HepG2 (cell line): ENCODE data around the gene ADI1. TPM values are rescaled to one million over a fixed set of nuclear protein-coding genes. Genes with fewer than 3 reads are reported as not detected.

Source experiments
- ESRRA ChIP-seq: sonication (generic); formaldehyde crosslinking; IDR thresholded peaks from 2 replicates; pipeline ENCODE4 v1.5.1; 2020; ENCODE audit warnings: mild to moderate bottlenecking, low read depth, missing genetic modification reagents
- GFI1 ChIP-seq: sonication (generic); formaldehyde crosslinking; IDR thresholded peaks from 2 replicates; pipeline ENCODE4 v1.5.0; 2020; ENCODE audit warnings: missing genetic modification reagents, mild to moderate bottlenecking, borderline replicate concordance
- IKZF4 ChIP-seq: sonication (generic); formaldehyde crosslinking; IDR thresholded peaks from 2 replicates; pipeline ENCODE4 v1.5.1; 2020; ENCODE audit warnings: borderline replicate concordance, mild to moderate bottlenecking, low read depth, missing genetic modification reagents; ENCODE audit errors: not compliant biosample characterization
- RBFOX2 ChIP-seq: fragments of 200-400 bp; formaldehyde crosslinking; IDR thresholded peaks from 2 replicates; pipeline ENCODE4 v1.6.1; 2017; ENCODE audit warnings: low read depth, mild to moderate bottlenecking, low read length
- ZFP1 ChIP-seq: IDR thresholded peaks from 2 replicates; pipeline ENCODE4 v1.6.1; 2016
- ZNF20 ChIP-seq: sonication (generic); formaldehyde crosslinking; IDR thresholded peaks from 2 replicates; pipeline ENCODE4 v1.4.0; 2020; ENCODE audit warnings: mild to moderate bottlenecking, moderate library complexity, missing genetic modification reagents
- ZNF24 ChIP-seq: fragments of 450-650 bp; IDR thresholded peaks from 2 replicates; pipeline ENCODE4 v1.6.1; 2017; ENCODE audit warnings: antibody characterized with exemption, mild to moderate bottlenecking
- ZNF383 ChIP-seq: sonication (generic); formaldehyde crosslinking; IDR thresholded peaks from 2 replicates; pipeline ENCODE4 v1.4.0; 2020; ENCODE audit warnings: missing genetic modification reagents, mild to moderate bottlenecking, borderline replicate concordance
- ZNF468 ChIP-seq: sonication (generic); formaldehyde crosslinking; IDR thresholded peaks from 2 replicates; pipeline ENCODE4 v1.8.0; 2022; ENCODE audit warnings: mild to moderate bottlenecking, moderate library complexity, missing genetic modification reagents
- ZNF569 ChIP-seq: sonication (generic); formaldehyde crosslinking; IDR thresholded peaks from 2 replicates; pipeline ENCODE4 v1.5.0; 2020; ENCODE audit warnings: mild to moderate bottlenecking, missing genetic modification reagents, moderate library complexity, borderline replicate concordance
- polyA plus RNA-seq, 8 experiments: library from polyadenylated mRNA; depleted of rRNA in 3 of 8; stranded (reverse) in 7 of 8; unstranded in 1 of 8; fragments of >200 nt; fragmentation: Illumina TruSeq in 4 of 8; extraction: Trizol in 4 of 8; gene quantifications; 2 replicates each; pipeline versions ENCODE4 v1.2.1 to v1.2.3, GENCODE V29; 2011 to 2016; ENCODE audit warnings: low read depth in 4 of 8, missing spikeins in 1 of 8, mixed read lengths in 1 of 8; ENCODE audit not compliant: insufficient read depth in 1 of 8
- total RNA-seq, 5 experiments: library from RNA; depleted of rRNA; stranded (reverse); fragments of >200 nt; fragmentation: Illumina TruSeq; extraction: Trizol; gene quantifications; 2 replicates each; pipeline ENCODE4 v1.2.3, GENCODE V29; 2016; ENCODE audit warnings: low read depth in 1 of 5
- TF ChIP-seq, protein P1 (sequence below): sonication (generic); formaldehyde crosslinking; IDR thresholded peaks from 2 replicates; pipeline ENCODE4 v1.8.0; 2022; ENCODE audit warnings: missing genetic modification reagents, mild to moderate bottlenecking, borderline replicate concordance
- TF ChIP-seq, protein P2 (sequence below): sonication (generic); formaldehyde crosslinking; IDR thresholded peaks from 2 replicates; pipeline ENCODE4 v1.8.1; 2023; ENCODE audit warnings: mild to moderate bottlenecking, missing genetic modification reagents
- TF ChIP-seq, protein P3 (sequence below): IDR thresholded peaks from 2 replicates; pipeline ENCODE4 v1.6.1; 2016; ENCODE audit warnings: missing genetic modification reagents, missing compliant biosample characterization
- TF ChIP-seq, protein P4 (sequence below): sonication (generic); formaldehyde crosslinking; IDR thresholded peaks from 2 replicates; pipeline ENCODE4 v1.5.0; 2020; ENCODE audit warnings: mild to moderate bottlenecking, missing genetic modification reagents, borderline replicate concordance

ADI1 gene
- total and polyA plus RNA-seq, 2 of the 13 experiments (the other 11 are each of a cell fraction or from before 2014, with no cell fraction given), result 28.7 to 123 TPM

DNA sequence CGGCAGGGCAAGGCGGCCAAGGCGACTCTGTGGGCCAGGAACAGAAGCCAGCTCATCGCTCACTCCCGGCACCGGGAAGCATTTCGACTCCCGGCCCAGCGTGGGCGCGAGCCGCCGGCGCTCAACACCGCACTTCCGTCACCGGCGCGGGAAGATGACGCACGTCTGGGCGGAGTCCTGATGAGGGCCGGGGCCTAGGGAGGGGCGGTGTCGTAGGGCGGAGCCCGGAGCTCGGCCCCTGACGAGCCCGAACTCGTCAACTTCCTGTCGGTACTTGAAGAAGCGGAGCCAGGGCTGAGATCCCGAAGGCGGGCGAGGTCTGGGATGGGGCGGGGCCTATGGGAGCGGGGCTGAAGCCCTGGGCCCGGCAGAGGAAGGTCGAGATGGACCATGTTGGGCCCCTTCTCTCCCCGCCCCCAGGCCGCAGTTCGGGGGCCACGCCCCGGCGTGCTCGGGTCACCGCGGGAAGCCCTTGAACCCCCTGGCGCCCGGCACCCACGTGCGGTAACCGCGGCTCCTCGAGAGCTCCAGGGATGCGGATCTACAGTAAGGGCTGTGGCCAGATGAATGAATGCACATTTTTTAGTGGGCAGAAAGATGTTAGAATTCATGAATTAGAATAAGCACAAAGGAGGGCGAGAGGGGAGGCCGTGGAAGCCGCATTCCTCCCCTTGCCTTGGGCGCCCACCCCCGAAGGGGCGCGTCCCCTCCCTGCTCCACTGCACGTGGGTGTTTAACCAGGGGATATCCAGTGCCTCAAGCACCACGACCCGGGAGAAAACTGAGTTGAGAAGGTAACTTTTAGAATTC is 39.1 kb upstream of the ADI1 start, which contains the start of gene RNASEH1 (continued):
- TF ChIP-seq ZNF468 (0 out of 2 replicates have a peak, but pooled peaks have one; percentile 43), IKZF4 (CRISPR knock-in tag) (peak; percentile 85), ZNF24 (peak; percentile 79; the same call in 1 of the 2 replicates), ZNF569 (CRISPR knock-in tag) (peak; percentile 74; the same call in 1 of the 2 replicates), ZNF383 (0 out of 2 replicates have a peak, but pooled peaks have one; percentile 27), ZFP1 (CRISPR knock-in tag) (peak; percentile 81; the same call in 1 of the 2 replicates), ESRRA (peak; percentile 95), RBFOX2 (peak; percentile 99), ZNF20 (no peak), GFI1 (CRISPR knock-in tag) (peak; percentile 85)
- TF ChIP-seq, protein P1, sequence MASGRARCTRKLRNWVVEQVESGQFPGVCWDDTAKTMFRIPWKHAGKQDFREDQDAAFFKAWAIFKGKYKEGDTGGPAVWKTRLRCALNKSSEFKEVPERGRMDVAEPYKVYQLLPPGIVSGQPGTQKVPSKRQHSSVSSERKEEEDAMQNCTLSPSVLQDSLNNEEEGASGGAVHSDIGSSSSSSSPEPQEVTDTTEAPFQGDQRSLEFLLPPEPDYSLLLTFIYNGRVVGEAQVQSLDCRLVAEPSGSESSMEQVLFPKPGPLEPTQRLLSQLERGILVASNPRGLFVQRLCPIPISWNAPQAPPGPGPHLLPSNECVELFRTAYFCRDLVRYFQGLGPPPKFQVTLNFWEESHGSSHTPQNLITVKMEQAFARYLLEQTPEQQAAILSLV, result peak; percentile 9; the same call in 1 of the 2 replicates
- TF ChIP-seq, protein P2, sequence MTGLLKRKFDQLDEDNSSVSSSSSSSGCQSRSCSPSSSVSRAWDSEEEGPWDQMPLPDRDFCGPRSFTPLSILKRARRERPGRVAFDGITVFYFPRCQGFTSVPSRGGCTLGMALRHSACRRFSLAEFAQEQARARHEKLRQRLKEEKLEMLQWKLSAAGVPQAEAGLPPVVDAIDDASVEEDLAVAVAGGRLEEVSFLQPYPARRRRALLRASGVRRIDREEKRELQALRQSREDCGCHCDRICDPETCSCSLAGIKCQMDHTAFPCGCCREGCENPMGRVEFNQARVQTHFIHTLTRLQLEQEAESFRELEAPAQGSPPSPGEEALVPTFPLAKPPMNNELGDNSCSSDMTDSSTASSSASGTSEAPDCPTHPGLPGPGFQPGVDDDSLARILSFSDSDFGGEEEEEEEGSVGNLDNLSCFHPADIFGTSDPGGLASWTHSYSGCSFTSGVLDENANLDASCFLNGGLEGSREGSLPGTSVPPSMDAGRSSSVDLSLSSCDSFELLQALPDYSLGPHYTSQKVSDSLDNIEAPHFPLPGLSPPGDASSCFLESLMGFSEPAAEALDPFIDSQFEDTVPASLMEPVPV, result peak; percentile 99
- TF ChIP-seq, protein P3, sequence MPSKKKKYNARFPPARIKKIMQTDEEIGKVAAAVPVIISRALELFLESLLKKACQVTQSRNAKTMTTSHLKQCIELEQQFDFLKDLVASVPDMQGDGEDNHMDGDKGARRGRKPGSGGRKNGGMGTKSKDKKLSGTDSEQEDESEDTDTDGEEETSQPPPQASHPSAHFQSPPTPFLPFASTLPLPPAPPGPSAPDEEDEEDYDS (CRISPR knock-in tag), result peak; percentile 92
- TF ChIP-seq, protein P4, sequence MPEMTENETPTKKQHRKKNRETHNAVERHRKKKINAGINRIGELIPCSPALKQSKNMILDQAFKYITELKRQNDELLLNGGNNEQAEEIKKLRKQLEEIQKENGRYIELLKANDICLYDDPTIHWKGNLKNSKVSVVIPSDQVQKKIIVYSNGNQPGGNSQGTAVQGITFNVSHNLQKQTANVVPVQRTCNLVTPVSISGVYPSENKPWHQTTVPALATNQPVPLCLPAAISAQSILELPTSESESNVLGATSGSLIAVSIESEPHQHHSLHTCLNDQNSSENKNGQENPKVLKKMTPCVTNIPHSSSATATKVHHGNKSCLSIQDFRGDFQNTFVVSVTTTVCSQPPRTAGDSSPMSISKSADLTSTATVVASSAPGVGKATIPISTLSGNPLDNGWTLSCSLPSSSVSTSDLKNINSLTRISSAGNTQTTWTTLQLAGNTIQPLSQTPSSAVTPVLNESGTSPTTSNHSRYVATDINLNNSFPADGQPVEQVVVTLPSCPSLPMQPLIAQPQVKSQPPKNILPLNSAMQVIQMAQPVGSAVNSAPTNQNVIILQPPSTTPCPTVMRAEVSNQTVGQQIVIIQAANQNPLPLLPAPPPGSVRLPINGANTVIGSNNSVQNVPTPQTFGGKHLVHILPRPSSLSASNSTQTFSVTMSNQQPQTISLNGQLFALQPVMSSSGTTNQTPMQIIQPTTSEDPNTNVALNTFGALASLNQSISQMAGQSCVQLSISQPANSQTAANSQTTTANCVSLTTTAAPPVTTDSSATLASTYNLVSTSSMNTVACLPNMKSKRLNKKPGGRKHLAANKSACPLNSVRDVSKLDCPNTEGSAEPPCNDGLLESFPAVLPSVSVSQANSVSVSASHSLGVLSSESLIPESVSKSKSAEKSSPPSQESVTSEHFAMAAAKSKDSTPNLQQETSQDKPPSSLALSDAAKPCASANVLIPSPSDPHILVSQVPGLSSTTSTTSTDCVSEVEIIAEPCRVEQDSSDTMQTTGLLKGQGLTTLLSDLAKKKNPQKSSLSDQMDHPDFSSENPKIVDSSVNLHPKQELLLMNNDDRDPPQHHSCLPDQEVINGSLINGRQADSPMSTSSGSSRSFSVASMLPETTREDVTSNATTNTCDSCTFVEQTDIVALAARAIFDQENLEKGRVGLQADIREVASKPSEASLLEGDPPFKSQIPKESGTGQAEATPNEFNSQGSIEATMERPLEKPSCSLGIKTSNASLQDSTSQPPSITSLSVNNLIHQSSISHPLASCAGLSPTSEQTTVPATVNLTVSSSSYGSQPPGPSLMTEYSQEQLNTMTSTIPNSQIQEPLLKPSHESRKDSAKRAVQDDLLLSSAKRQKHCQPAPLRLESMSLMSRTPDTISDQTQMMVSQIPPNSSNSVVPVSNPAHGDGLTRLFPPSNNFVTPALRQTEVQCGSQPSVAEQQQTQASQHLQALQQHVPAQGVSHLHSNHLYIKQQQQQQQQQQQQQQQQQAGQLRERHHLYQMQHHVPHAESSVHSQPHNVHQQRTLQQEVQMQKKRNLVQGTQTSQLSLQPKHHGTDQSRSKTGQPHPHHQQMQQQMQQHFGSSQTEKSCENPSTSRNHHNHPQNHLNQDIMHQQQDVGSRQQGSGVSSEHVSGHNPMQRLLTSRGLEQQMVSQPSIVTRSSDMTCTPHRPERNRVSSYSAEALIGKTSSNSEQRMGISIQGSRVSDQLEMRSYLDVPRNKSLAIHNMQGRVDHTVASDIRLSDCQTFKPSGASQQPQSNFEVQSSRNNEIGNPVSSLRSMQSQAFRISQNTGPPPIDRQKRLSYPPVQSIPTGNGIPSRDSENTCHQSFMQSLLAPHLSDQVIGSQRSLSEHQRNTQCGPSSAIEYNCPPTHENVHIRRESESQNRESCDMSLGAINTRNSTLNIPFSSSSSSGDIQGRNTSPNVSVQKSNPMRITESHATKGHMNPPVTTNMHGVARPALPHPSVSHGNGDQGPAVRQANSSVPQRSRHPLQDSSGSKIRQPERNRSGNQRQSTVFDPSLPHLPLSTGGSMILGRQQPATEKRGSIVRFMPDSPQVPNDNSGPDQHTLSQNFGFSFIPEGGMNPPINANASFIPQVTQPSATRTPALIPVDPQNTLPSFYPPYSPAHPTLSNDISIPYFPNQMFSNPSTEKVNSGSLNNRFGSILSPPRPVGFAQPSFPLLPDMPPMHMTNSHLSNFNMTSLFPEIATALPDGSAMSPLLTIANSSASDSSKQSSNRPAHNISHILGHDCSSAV (CRISPR knock-in tag), result peak; percentile 71
